K562 (cell line): Measurements from ENCODE around the gene AGPAT3. TPM values are rescaled to one million over a fixed set of nuclear protein-coding genes. Genes with fewer than 3 reads are reported as not detected.

Experiments
- ATF2 ChIP-seq: sonication (generic); formaldehyde crosslinking; IDR thresholded peaks from 2 replicates; pipeline ENCODE4 v1.8.1; 2022; ENCODE audit warnings: missing genetic modification reagents
- BRD4 ChIP-seq: fragments of 200-600 bp; sonication (generic); IDR thresholded peaks from 2 replicates; pipeline ENCODE4 v1.6.1; 2017; ENCODE audit warnings: inconsistent platforms
- CHCHD3 ChIP-seq: fragments of 250-450 bp; sonication (Bioruptor Pico); IDR thresholded peaks from 2 replicates; pipeline ENCODE4 v2.1.2; 2022; ENCODE audit warnings: mild to moderate bottlenecking
- COPS2 ChIP-seq: fragments of 450-650 bp; conservative IDR thresholded peaks from 2 replicates; pipeline ENCODE4 v1.6.1; 2016; ENCODE audit warnings: mild to moderate bottlenecking, moderate library complexity
- FOXO4 ChIP-seq: fragments of 450-650 bp; formaldehyde crosslinking; IDR thresholded peaks from 2 replicates; pipeline ENCODE4 v1.4.0; 2020; ENCODE audit warnings: mild to moderate bottlenecking, moderate library complexity
- KDM2B ChIP-seq: fragments of 250-450 bp; sonication (Bioruptor Pico); IDR thresholded peaks from 2 replicates; pipeline ENCODE4 v1.8.0; 2021; ENCODE audit warnings: mild to moderate bottlenecking, moderate library complexity
- PYGO2 ChIP-seq: fragments of 450-650 bp; IDR thresholded peaks from 2 replicates; pipeline ENCODE4 v1.6.1; 2016; ENCODE audit warnings: mild to moderate bottlenecking, missing genetic modification characterization, moderate library complexity, missing compliant biosample characterization
- SMARCA4 ChIP-seq: fragments of 450-650 bp; IDR thresholded peaks from 2 replicates; pipeline ENCODE4 v1.6.1; 2016
- TBL1XR1 ChIP-seq, 2 experiments: IDR thresholded peaks; 2 replicates each; pipeline ENCODE4 v1.6.1; 2012; ENCODE audit warnings: improper control_type of control experiment in 2 of 2, low read length in 2 of 2, mild to moderate bottlenecking in 1 of 2
- TFAM ChIP-seq: fragments of 250-450 bp; sonication (Bioruptor Pico); conservative IDR thresholded peaks from 2 replicates; pipeline ENCODE4 v1.5.0; 2021; ENCODE audit warnings: mild to moderate bottlenecking, moderate library complexity
- TFE3 ChIP-seq: fragments of 450-650 bp; formaldehyde crosslinking; IDR thresholded peaks from 2 replicates; pipeline ENCODE4 v1.4.0; 2020; ENCODE audit warnings: mild to moderate bottlenecking, mixed read lengths
- THAP12 ChIP-seq: fragments of 250-450 bp; sonication (Bioruptor Pico); IDR thresholded peaks from 2 replicates; pipeline ENCODE4 v1.9.0; 2021; ENCODE audit warnings: mild to moderate bottlenecking, inconsistent platforms
- TOE1 ChIP-seq, 2 experiments: fragments of 450-650 bp in 1 of 2; sonication (generic) in 1 of 2; formaldehyde crosslinking in 1 of 2; IDR thresholded peaks; 2 replicates each; pipeline versions ENCODE4 v1.7.1 to v1.8.0; 2016 to 2022; ENCODE audit warnings: borderline replicate concordance in 2 of 2, mild to moderate bottlenecking in 2 of 2, antibody characterized with exemption in 1 of 2, inconsistent platforms in 1 of 2, low read depth in 1 of 2, missing genetic modification reagents in 1 of 2, moderate library complexity in 1 of 2
- ZBTB26 ChIP-seq: fragments of 450-650 bp; formaldehyde crosslinking; IDR thresholded peaks from 2 replicates; pipeline ENCODE4 v1.4.0; 2022; ENCODE audit warnings: missing genetic modification characterization
- ZC3H4 ChIP-seq: sonication (generic); formaldehyde crosslinking; IDR thresholded peaks from 2 replicates; pipeline ENCODE4 v1.9.0; 2021; ENCODE audit warnings: missing genetic modification reagents, borderline replicate concordance
- ZNF764 ChIP-seq: fragments of 250-450 bp; sonication (Bioruptor Pico); IDR thresholded peaks from 2 replicates; pipeline ENCODE4 v1.4.0; 2020; ENCODE audit warnings: low read depth, mild to moderate bottlenecking, moderate library complexity
- polyA plus RNA-seq, 8 experiments: library from polyadenylated mRNA; depleted of rRNA in 4 of 8; stranded (reverse) in 5 of 8; unstranded in 3 of 8; fragments of >200 nt; fragmentation: Nextera tagmentation in 2 of 8; fragmentation: Illumina TruSeq in 1 of 8; extraction: Ambion mirVana in 2 of 8; extraction: Trizol in 1 of 8; gene quantifications; 2 replicates each; pipeline versions ENCODE4 v1.2.1 to v1.2.3, GENCODE V29; 2011 to 2014; ENCODE audit warnings: inconsistent platforms in 1 of 8, missing spikeins in 1 of 8
- total RNA-seq, 7 experiments: library from RNA; depleted of rRNA in 6 of 7; stranded (reverse); fragments of >200 nt in 6 of 7; fragmentation: Illumina TruSeq in 2 of 7; extraction: Trizol in 2 of 7; gene quantifications; 2 replicates each; pipeline versions ENCODE4 v1.2.1 to v1.2.3, GENCODE V29; 2011 to 2021; ENCODE audit warnings: low replicate concordance in 1 of 7

The AGPAT3 gene
- total and polyA plus RNA-seq, 9 of the 15 experiments (the other 6 are each of a cell fraction or from before 2014, with no cell fraction given): 1.5 to 88.4 (median 35.7) TPM

- TF ChIP-seq ZNF764 (CRISPR knock-in tag): no peak
- no peak for TF ChIP-seq FOXO4 (CRISPR knock-in tag)
- TF ChIP-seq TFAM (CRISPR knock-in tag): no peak
- TF ChIP-seq TBL1XR1 (IDR thresholded peaks at IDR 0.05; ENCODE audit: low read length in 2 of 2): no peak
- TF ChIP-seq CHCHD3 (CRISPR knock-in tag): no peak
- TF ChIP-seq ZC3H4 (CRISPR knock-in tag): no peak
- TF ChIP-seq THAP12: no peak
- 0 out of 2 replicates have a peak, but pooled peaks have one; percentile 21 for TF ChIP-seq SMARCA4
- peak; percentile 15; the same call in 1 of the 2 replicates for TF ChIP-seq TOE1 (IDR thresholded peaks at IDR 0.05; ENCODE audit: borderline replicate concordance)
- TF ChIP-seq TOE1 (CRISPR knock-in tag; IDR thresholded peaks at IDR 0.05; ENCODE audit: borderline replicate concordance, low read depth): no peak
- TF ChIP-seq BRD4: no peak
- TF ChIP-seq ZBTB26 (CRISPR knock-in tag): no peak
- no peak for TF ChIP-seq TFE3 (CRISPR knock-in tag)
- TF ChIP-seq KDM2B (CRISPR knock-in tag): no peak
- no peak for TF ChIP-seq ATF2 (CRISPR knock-in tag)
- no peak for TF ChIP-seq COPS2
- no peak for TF ChIP-seq PYGO2 (tag)
These were observed 164.6 kb downstream of the AGPAT3 start (continued) for GRCh38 chr21:44029460-44030087.
